IMR-90 (cell line): ENCODE measurements around the gene NFYC.

Experiments used
- CEBPB ChIP-seq: IDR thresholded peaks from 2 replicates; pipeline ENCODE4 v1.6.1; 2012; ENCODE audit warnings: low read depth, low read length, improper control_type of control experiment
- CHD1 ChIP-seq: IDR thresholded peaks from 2 replicates; pipeline ENCODE4 v1.6.1; 2012; ENCODE audit warnings: low read depth, low read length, improper control_type of control experiment
- CTCF ChIP-seq: conservative IDR thresholded peaks from 2 replicates; pipeline ENCODE4 v1.5.1; 2012; ENCODE audit warnings: mild to moderate bottlenecking, low read depth, low read length, improper control_type of control experiment
- POLR2A ChIP-seq: IDR thresholded peaks from 2 replicates; pipeline ENCODE4 v1.6.1; 2012; ENCODE audit warnings: mild to moderate bottlenecking, low read depth, low read length

GRCh38 chr1:40717065-40717464 is 25.6 kb downstream of the NFYC start:
- TF ChIP-seq CTCF (no peak), POLR2A (no peak), CEBPB (no peak), CHD1 (no peak)
